ENCODE data around the gene GHSR.

The GHSR gene

DNA sequence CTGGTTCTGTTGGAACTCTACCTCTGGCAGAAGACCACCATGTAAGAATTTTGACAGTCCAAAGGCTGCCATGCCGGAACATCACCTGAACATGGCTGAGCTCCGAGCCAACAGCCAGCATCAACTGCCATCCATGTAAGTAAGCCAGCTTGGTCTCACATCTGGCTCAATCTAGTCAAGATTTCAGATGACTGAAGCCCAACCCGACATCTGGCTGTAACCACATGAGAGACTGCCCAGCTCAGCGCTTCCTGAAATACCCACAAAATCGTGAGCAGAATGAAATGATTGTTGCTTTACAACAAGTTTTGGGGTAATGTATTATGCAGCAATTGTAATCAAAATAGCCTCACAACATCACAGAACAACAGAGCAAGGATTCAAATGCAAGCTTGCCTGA, 32.9 kb downstream of the GHSR start:
- no peak for DNase-seq

GRCh38 chr3:172411478-172411947, 36.7 kb downstream of the GHSR start:
- DNase-seq, result no peak

GRCh38 chr3:172410702-172411477, 37.4 kb downstream of the GHSR start:
- no peak for DNase-seq

DNA sequence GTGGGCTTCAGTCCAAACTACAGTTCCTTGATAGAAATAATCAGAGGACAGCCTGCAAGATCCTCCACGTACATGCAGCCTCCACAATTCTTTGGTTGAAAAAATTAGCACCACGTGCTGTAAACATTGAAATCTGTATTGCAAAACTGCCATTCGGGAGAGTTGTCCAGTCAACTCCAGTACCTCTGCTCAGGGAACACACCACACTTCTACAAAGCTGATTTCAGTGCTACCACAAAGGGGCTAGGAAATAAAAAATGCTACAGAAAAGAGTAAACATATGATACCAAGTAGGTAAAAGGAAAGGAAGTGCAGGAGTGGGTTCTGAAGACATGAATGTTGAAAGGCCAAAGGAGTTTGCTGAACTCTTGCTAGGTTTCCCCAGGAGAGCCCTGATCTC, 40.4 kb downstream of the GHSR start:
- DNase-seq, result no peak

GRCh38 chr3:172405914-172406313, 42.3 kb downstream of the GHSR start:
- DNase-seq, result no peak

- no peak for DNase-seq
Measured at GRCh38 chr3:172404237-172404962, 43.9 kb downstream of the GHSR start.

DNA sequence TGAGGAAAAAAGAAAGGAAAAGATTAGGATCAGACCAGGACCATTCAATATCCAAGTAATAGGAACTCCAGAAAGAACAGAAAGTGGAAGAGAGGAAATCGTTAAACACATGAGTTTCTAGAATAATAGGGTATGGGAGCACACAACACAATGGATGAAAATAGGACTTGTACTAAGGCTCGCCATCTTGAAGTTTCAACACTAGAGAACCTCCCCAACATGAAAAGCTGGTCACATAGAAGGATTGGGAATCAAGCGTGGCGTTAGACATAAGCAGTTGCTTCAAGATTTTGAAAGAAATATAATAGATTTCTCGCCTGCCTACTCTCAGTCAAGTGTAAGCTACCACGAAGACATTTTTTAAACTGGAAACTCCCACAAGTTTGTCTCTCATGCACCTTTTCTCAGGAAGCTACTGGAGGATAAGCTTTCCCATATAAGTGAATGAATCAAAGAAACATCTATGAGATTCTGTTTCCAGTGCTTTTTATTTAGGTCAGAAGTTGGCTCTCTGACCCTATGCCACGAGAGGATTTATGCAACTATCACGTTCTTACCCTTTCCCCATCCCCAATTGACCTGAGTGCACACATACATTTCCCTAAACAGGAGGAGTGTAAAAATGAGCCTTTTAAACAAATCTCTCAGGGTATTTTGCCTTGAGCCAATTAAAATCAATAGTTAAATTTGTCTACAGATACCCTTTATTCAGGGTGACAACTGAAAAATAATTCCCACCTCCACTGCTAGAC, 45.2 kb downstream of the GHSR start:
- DNase-seq, result no peak

GRCh38 chr3:172402090-172402489, 46.2 kb downstream of the GHSR start:
- no peak for DNase-seq

DNA sequence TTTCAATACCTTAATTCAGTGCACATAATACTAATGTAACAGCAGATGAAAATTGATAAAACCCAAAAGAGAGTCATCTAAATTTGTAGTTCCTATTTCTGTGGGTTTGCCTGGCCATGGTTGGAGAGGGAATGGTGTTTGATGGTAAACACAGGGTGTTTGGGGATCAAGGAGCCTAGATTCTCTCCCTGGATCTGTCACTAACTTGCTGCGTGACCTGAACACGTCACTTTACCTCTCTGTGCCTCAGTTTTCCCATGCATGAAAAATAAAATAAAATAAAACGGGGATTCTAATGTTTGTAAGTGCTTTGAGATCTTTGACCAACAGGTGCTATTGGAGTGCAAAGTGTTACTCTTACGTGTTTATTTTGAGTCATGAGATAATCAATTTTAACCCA, 49.8 kb downstream of the GHSR start:
- no peak for DNase-seq

DNA sequence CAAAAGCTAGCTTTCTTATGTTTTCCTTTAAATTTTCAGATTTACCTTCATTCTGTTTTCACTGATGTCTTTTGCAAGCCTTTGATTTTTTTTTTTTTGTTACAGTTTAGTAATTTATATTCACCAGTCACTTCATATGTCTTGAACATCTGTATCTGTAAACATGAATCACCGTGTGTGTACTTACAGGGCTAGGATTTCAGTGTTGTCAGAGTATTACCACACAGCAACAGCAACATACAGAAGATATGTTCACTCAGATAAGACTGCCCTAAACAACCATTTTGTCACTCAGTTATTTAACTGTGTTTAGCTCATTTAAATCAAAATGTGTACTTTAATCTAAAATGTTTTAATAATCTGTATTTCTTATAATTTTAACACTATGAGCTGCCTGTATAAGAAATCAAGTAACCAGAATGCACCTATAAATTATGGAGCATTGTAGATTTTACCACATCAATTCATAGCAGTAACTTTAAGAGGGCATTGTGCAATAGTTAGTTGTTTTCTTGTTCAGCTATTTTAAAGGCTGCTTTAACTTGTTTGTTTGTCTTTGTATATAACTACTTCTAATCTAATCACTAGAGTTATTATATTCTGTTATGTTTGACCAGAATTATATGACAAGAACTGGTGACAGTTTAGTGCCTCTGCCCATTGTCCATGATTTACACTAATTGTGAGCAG, 50.4 kb downstream of the GHSR start:
- DNase-seq, result no peak

GRCh38 chr3:172396400-172396799, 51.9 kb downstream of the GHSR start:
- no peak for DNase-seq

GRCh38 chr3:172394692-172395091, 53.6 kb downstream of the GHSR start:
- no peak for DNase-seq
